Spleen (tissue), 11 donors: Measurements from ENCODE around the gene TMEM50A. TPM values are rescaled to one million over a fixed set of nuclear protein-coding genes. Genes with fewer than 3 reads are reported as not detected.

Source experiments
- DNase-seq: peaks from one replicate; pipeline ENCODE4 v3.0.0-alpha.2; 2020
- H3K27ac ChIP-seq, 8 donors: fragments of 200-600 bp; sonication (generic) in 7 of 8; 1 replicate in 4 of 8; 2 replicates in 4 of 8; pipeline versions ENCODE4 v1.5.0 to v1.8.0; 2016 to 2021; ENCODE audit warnings: inconsistent platforms in 4 of 8, mild to moderate bottlenecking in 4 of 8, moderate library complexity in 1 of 8
- H3K27me3 ChIP-seq, 7 donors: fragments of 200-600 bp; sonication (generic) in 6 of 7; replicated peaks in 1 of 7; 1 replicate in 4 of 7; 2 replicates in 3 of 7; pipeline versions ENCODE4 v1.5.0 to v1.8.0; 2016 to 2021; ENCODE audit warnings: inconsistent platforms in 3 of 7, mild to moderate bottlenecking in 1 of 7
- H3K36me3 ChIP-seq, 6 donors: fragments of 200-600 bp; sonication (generic) in 5 of 6; 1 replicate in 4 of 6; 2 replicates in 2 of 6; pipeline versions ENCODE4 v1.5.0 to v1.8.0; 2016 to 2021; ENCODE audit warnings: inconsistent platforms in 2 of 6
- H3K4me1 ChIP-seq, 6 donors: fragments of 200-600 bp; sonication (generic) in 5 of 6; 1 replicate in 3 of 6; 2 replicates in 3 of 6; pipeline versions ENCODE4 v1.5.0 to v1.8.0; 2016 to 2021; ENCODE audit warnings: inconsistent platforms in 3 of 6
- H3K4me3 ChIP-seq, 8 donors: fragments of 200-600 bp; sonication (generic) in 7 of 8; 1 replicate in 4 of 8; 2 replicates in 4 of 8; pipeline versions ENCODE4 v1.5.0 to v1.8.0; 2016 to 2021; ENCODE audit warnings: inconsistent platforms in 4 of 8, mild to moderate bottlenecking in 4 of 8, moderate library complexity in 2 of 8
- H3K9me3 ChIP-seq, 8 donors: fragments of 200-600 bp; sonication (generic) in 7 of 8; 1 replicate in 4 of 8; 2 replicates in 4 of 8; pipeline versions ENCODE4 v1.5.0 to v1.8.0; 2016 to 2021; ENCODE audit warnings: inconsistent platforms in 4 of 8
- POLR2A ChIP-seq, 3 donors: fragments of 450-650 bp; IDR thresholded peaks; one replicate each; pipeline ENCODE4 v1.5.1; 2017; ENCODE audit warnings: antibody characterized with exemption in 3 of 3, mild to moderate bottlenecking in 1 of 3
- POLR2AphosphoS5 ChIP-seq, 3 donors: sonication (generic); formaldehyde crosslinking; IDR thresholded peaks; one replicate each; pipeline ENCODE4 v1.5.1; 2017; ENCODE audit warnings: antibody characterized with exemption in 3 of 3
- WGBS, 5 donors: extraction: QIAGEN DNeasy Blood & Tissue Kit in 3 of 5; methylation state at CpG; one replicate each; pipeline versions ENCODE4 v1.1.5 to v1.1.7; 2013 to 2018; 5-methylcytosine and 5-hydroxymethylcytosine counted together
- intact Hi-C: fragments of 100-400 bp; cut with DNase I; formaldehyde crosslinking; loops from one replicate; pipeline ENCODE4 v1.15.0; 2023; ENCODE audit warnings: low total_unique reads
- polyA plus RNA-seq, 3 donors: library from polyadenylated mRNA; stranded (reverse); fragments of 200-250 nt; gene quantifications; one replicate each; pipeline ENCODE4 v1.2.1, GENCODE V29; 2013
- total RNA-seq, 7 donors: library from RNA; depleted of rRNA in 3 of 7; stranded (reverse); fragments of >200 nt in 3 of 7; fragmentation: NEBNext Ultra II Directional in 4 of 7; extraction: Animal tissue kit (Norgen Biotek cat#: 25700) in 4 of 7; gene quantifications; one replicate each; pipeline versions ENCODE4 v1.1.0 to v1.2.1, GENCODE V29; 2016 to 2021
- TF ChIP-seq, protein P1 (sequence below), 11 experiments: fragments of 200-600 bp in 7 of 11; fragments of 450-650 bp in 4 of 11; sonication (generic) in 4 of 11; IDR thresholded peaks in 8 of 11; conservative IDR thresholded peaks in 3 of 11; 1 replicate in 7 of 11; 2 replicates in 4 of 11; pipeline versions ENCODE4 v1.4.0 to v1.8.0; 2016 to 2021; ENCODE audit warnings: antibody characterized with exemption in 11 of 11, inconsistent platforms in 4 of 11, mild to moderate bottlenecking in 1 of 11
- donor health status: healthy with polysubstance abuse.
- donor health status: DM: no; HTN: no; CAD: no; lungs with moderate emphysema.
- donor health status: DM: no; HTN: no; CAD: no.
- donor health status: Bipolar disorder and iron deficiency.
- donor health status: healthy.
- donor health status: DM: no; HTN: no; CAD: no.
- donor health status: DM: yes; HTN: yes; CAD: no.

The TMEM50A gene
- total and polyA plus RNA-seq, 10 donors, result 44.1 to 108 (median 80.4) TPM

DNA sequence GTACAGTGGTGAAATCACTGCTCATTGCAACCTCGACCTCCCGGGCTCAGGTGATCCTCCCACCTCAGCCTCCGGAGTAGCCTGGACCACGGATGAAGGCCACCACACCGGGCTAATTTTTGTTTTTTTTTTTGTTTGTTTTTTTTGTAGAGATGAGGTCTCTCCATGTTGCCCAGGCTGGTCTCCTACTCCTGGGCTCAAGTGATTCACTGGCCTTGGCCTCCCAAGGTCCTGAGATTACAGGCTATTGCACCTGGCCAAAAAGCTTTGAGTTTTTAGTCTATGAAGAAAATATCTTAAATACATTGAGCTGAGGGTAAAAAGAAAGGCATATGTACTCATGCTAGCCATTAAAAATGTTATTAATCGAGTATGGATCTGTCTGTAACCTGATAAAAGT, 3.6 kb downstream of the TMEM50A start:
- no peak overlapping the region for H3K4me3 ChIP-seq
- DNase-seq, result no peak
- WGBS, 5 donors, result 75 to 87% (median 83%) methylated on average over 6 of the region's 6 CpGs
- no peaks in the 10 kb centered on the region for H3K9me3 ChIP-seq
- peaks cover 19 to 51% (median 34%) of the 10 kb centered on the region in 6 donors for H3K4me1 ChIP-seq
- intact Hi-C loops, result loop anchor here (10.0 kb wide), 1 partner anchor 87 kb away; no protein-coding TSS in a partner anchor
- H3K27me3 ChIP-seq, result no peaks in the 10 kb centered on the region
- no peak overlapping the region for H3K27ac ChIP-seq
- TF ChIP-seq POLR2A (IDR thresholded peaks at IDR 0.05), result no peak
- TF ChIP-seq, protein P1, sequence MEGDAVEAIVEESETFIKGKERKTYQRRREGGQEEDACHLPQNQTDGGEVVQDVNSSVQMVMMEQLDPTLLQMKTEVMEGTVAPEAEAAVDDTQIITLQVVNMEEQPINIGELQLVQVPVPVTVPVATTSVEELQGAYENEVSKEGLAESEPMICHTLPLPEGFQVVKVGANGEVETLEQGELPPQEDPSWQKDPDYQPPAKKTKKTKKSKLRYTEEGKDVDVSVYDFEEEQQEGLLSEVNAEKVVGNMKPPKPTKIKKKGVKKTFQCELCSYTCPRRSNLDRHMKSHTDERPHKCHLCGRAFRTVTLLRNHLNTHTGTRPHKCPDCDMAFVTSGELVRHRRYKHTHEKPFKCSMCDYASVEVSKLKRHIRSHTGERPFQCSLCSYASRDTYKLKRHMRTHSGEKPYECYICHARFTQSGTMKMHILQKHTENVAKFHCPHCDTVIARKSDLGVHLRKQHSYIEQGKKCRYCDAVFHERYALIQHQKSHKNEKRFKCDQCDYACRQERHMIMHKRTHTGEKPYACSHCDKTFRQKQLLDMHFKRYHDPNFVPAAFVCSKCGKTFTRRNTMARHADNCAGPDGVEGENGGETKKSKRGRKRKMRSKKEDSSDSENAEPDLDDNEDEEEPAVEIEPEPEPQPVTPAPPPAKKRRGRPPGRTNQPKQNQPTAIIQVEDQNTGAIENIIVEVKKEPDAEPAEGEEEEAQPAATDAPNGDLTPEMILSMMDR (IDR thresholded peaks at IDR 0.05 in 8 of 11, conservative IDR thresholded peaks at IDR 0.05 in 3 of 11), result no peak
- TF ChIP-seq POLR2AphosphoS5 (IDR thresholded peaks at IDR 0.05), result no peak
- H3K36me3 ChIP-seq, result peaks cover 0 to 52% (median 29%) of the 10 kb centered on the region in 6 donors

DNA sequence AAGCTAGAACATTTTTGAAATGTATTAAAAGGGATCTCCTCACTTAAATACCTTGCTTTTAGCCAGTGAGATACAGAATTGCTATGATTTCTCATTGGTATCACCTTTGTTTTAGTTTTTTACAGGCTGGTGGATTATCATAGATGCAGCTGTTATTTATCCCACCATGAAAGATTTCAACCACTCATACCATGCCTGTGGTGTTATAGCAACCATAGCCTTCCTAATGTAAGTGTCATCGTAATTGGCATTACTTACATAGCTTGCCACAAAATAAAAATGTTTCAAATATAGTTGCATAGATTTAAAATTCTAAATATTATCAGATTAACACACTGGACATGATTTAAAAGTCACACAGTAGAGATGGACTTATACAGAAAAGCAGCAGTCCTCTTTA, 4.7 kb downstream of the TMEM50A start:
- H3K4me3 ChIP-seq, result no peak overlapping the region
- intact Hi-C loops, result loop anchor here (10.0 kb wide), 1 partner anchor 88 kb away; no protein-coding TSS in a partner anchor
- no peaks in the 10 kb centered on the region for H3K27me3 ChIP-seq
- TF ChIP-seq, protein P1 (IDR thresholded peaks at IDR 0.05 in 8 of 11, conservative IDR thresholded peaks at IDR 0.05 in 3 of 11), result no peak
- TF ChIP-seq POLR2A (IDR thresholded peaks at IDR 0.05) (no peak), POLR2AphosphoS5 (IDR thresholded peaks at IDR 0.05) (no peak)
- H3K4me1 ChIP-seq, result peaks cover 19 to 54% (median 34%) of the 10 kb centered on the region in 6 donors
- 90 to 100% (median 93%) methylated on average over 1 of the region's 1 CpG for WGBS, 5 donors
- no peak for DNase-seq
- H3K27ac ChIP-seq, result no peak overlapping the region
- H3K9me3 ChIP-seq, result no peaks in the 10 kb centered on the region
- H3K36me3 ChIP-seq, result peaks cover 0 to 63% (median 39%) of the 10 kb centered on the region in 6 donors

DNA sequence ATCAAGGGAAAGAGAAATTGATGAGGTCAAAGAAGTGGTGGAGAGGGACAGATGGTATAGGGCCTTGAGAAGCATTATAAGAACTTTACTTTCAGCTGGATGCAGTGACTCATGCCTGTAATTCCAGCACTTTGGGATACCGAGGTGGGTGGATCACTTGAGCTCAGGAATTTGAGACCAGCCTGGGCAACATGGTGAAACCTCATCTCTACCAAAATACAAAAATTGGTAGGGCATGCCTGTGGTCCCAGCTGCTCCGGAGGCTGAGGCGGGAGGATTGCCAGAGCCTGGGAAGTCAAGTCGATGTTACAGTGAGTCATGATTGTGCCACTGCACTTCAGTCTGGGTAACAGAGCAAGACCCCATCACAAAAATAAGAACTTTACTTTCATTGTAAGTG, 5.7 kb downstream of the TMEM50A start:
- Histone ChIP-seq H3K4me1 (peaks cover 19 to 52% (median 33%) of the 10 kb centered on the region in 6 donors), H3K9me3 (no peaks in the 10 kb centered on the region), H3K36me3 (peaks cover 0 to 73% (median 46%) of the 10 kb centered on the region in 6 donors), H3K4me3 (no peak overlapping the region), H3K27ac (no peak overlapping the region), H3K27me3 (no peaks in the 10 kb centered on the region)
- no peak for TF ChIP-seq POLR2A (IDR thresholded peaks at IDR 0.05)
- no peak for TF ChIP-seq POLR2AphosphoS5 (IDR thresholded peaks at IDR 0.05)
- TF ChIP-seq, protein P1 (IDR thresholded peaks at IDR 0.05 in 8 of 11, conservative IDR thresholded peaks at IDR 0.05 in 3 of 11), result no peak
- intact Hi-C loops, result loop anchor here (10.0 kb wide), 1 partner anchor 89 kb away; no protein-coding TSS in a partner anchor
- 84 to 93% (median 92%) methylated on average over 4 of the region's 4 CpGs for WGBS, 5 donors
- no peak for DNase-seq

DNA sequence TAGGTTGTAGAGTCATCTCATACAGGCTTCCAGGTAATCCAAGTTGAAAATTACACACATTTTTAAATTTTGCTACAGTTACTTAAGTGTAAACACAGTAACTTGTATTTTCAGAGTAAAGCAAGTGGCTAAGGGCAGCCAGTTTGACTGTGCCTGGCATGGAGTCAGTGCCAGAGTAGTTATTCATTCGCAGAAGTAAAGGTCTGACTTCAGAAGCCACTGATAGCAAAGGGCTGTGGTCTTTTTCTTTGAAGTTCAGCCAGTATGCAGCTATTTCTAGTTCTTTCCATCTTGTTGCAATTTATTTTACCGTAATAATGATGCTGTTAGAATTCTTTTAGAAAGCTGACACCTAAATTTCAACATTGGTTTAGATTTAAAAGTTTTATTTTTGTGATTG, 9.4 kb downstream of the TMEM50A start:
- Histone ChIP-seq H3K27me3 (no peaks in the 10 kb centered on the region), H3K9me3 (no peaks in the 10 kb centered on the region), H3K4me3 (no peak overlapping the region), H3K4me1 (peaks cover 0 to 16% (median 1%) of the 10 kb centered on the region in 6 donors), H3K36me3 (peaks cover 0 to 100% (median 59%) of the 10 kb centered on the region in 6 donors), H3K27ac (no peak overlapping the region)
- no peak for DNase-seq
- TF ChIP-seq POLR2A (IDR thresholded peaks at IDR 0.05) (no peak), POLR2AphosphoS5 (IDR thresholded peaks at IDR 0.05) (no peak)
- TF ChIP-seq, protein P1 (IDR thresholded peaks at IDR 0.05 in 8 of 11, conservative IDR thresholded peaks at IDR 0.05 in 3 of 11), result no peak
- intact Hi-C loops, result loop anchor here (10.0 kb wide), 1 partner anchor 93 kb away; no protein-coding TSS in a partner anchor
- 89 to 97% (median 91%) methylated on average over 2 of the region's 2 CpGs for WGBS, 5 donors
